HG03097 (cell line): Measurements from ENCODE around the gene NEAT1.
A peak's percentile ranks its signal among the peaks of the same experiment; 100 is the strongest.

Experiments
- ATAC-seq: cut with Tn5 transposase; IDR thresholded peaks from one replicate; pipeline ENCODE4 v1.9.1; 2021; ENCODE audit not compliant: unreplicated experiment, low FRiP score

NEAT1 gene

GRCh38 chr11:65477149-65477965, 54.8 kb downstream of the NEAT1 start:
- ATAC-seq: peak; percentile 80

GRCh38 chr11:65478388-65479183, 56.0 kb downstream of the NEAT1 start:
- ATAC-seq: no peak

GRCh38 chr11:65479184-65480145, 56.9 kb downstream of the NEAT1 start:
- no peak for ATAC-seq

- ATAC-seq: no peak
Measured at GRCh38 chr11:65482306-65482850, 59.8 kb downstream of the NEAT1 start.

GRCh38 chr11:65485920-65486219, 63.3 kb downstream of the NEAT1 start:
- no peak for ATAC-seq

- ATAC-seq: no peak
Measured at GRCh38 chr11:65486570-65487466, 64.2 kb downstream of the NEAT1 start.

- ATAC-seq: peak; percentile 44
Measured at GRCh38 chr11:65487467-65488272, 65.1 kb downstream of the NEAT1 start.

- ATAC-seq: no peak
Measured at GRCh38 chr11:65488273-65489034, 65.9 kb downstream of the NEAT1 start.

- no peak for ATAC-seq
Measured at GRCh38 chr11:65489035-65489705, 66.6 kb downstream of the NEAT1 start.

- no peak for ATAC-seq
Measured at GRCh38 chr11:65489706-65490320, 67.2 kb downstream of the NEAT1 start.

- no peak for ATAC-seq
Measured at GRCh38 chr11:65491163-65491465, 68.5 kb downstream of the NEAT1 start.

GRCh38 chr11:65491614-65492386, 69.2 kb downstream of the NEAT1 start:
- no peak for ATAC-seq

- no peak for ATAC-seq
Measured at GRCh38 chr11:65492387-65492636, 69.7 kb downstream of the NEAT1 start.

GRCh38 chr11:65492637-65493366, 70.2 kb downstream of the NEAT1 start:
- peak; percentile 26 for ATAC-seq

GRCh38 chr11:65493367-65494176, 71.0 kb downstream of the NEAT1 start:
- ATAC-seq: no peak
